Left ventricle myocardium superior (tissue), 1 donor: ENCODE measurements around the gene NDRG4. TPM values are rescaled to one million over a fixed set of nuclear protein-coding genes. Genes with fewer than 3 reads are reported as not detected.
A peak's percentile ranks its signal among the peaks of the same experiment; 100 is the strongest.

Experiments
- ATAC-seq: fragments of 200-7000 bp; cut with Tn5 transposase; one replicate; pipeline ENCODE4 v1.9.1; 2020; ENCODE audit warnings: mild to moderate bottlenecking, moderate library complexity
- DNase-seq: peaks from one replicate; pipeline ENCODE4 v3.0.0-alpha.2; 2020
- intact Hi-C: fragments of 100-400 bp; cut with micrococcal nuclease; formaldehyde crosslinking; loops from one replicate; pipeline ENCODE4 v1.11.0; 2022
- total RNA-seq: library from RNA; stranded (reverse); fragmentation: NEBNext Ultra II Directional; extraction: Animal tissue kit (Norgen Biotek cat#: 25700); gene quantifications from one replicate; pipeline ENCODE4 v1.2.1, GENCODE V29; 2021
- donor health status: DM: no; HTN: yes; CAD: no; lungs with severe emphysema.

NDRG4 gene
- total RNA-seq, 1 donor from 2014 or later, result 580 TPM

DNA sequence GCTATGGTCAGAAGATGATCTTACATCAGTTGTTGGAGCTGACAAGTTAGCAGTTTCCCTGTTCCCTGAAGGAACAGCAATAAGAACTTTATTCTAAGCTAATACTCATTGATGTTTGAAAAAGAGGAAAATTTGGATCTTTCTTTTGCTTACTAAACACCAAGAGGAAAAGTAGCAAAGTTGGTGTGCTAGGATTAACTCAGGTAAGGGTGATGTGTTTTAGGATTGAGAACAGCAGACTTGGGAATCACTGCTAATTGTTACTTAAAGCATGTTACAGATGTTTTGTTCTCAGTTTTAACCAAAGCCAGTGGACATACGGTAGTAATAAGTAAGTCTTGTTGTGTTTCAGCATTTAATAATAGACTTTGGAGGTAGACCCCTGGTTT is 19.0 kb downstream of the NDRG4 start:
- DNase-seq (no peak), ATAC-seq (no peak)
- intact Hi-C loops, result no loop called here

GRCh38 chr16:58519707-58520106 is 19.8 kb downstream of the NDRG4 start:
- intact Hi-C loops, result no loop called here
- no peak for ATAC-seq
- DNase-seq, result no peak

- no peak for ATAC-seq
Measured at GRCh38 chr16:58530179-58530578, 30.2 kb downstream of the NDRG4 start.

DNA sequence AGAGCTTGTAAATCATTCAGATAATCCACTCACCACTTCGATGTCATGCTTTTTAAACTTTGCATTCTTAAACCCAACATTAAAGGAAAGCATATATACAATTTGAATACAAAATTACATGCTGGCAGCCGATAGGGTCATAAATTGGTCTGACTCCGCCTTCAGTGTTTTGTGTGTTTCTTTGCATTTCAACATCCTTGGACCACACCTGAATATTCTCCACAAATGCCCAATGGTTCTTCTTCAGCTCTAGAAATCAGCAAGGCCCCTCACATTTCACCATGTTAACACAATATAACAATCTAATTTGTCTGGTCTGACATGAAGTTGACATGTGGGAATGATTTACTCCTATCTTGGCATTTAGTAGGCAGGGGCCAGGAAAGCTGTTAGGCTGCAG is 32.5 kb downstream of the NDRG4 start:
- ATAC-seq (no peak), DNase-seq (no peak)
- intact Hi-C loops, result no loop called here

More at GRCh38 chr16:58530179-58530578, 30.2 kb downstream of the NDRG4 start:
- intact Hi-C loops, result no loop called here
- DNase-seq, result no peak

GRCh38 chr16:58533751-58534470 is 34.0 kb downstream of the NDRG4 start:
- peak; percentile 50 for DNase-seq
- ATAC-seq, result peak; percentile 85
- intact Hi-C loops, result no loop called here

DNA sequence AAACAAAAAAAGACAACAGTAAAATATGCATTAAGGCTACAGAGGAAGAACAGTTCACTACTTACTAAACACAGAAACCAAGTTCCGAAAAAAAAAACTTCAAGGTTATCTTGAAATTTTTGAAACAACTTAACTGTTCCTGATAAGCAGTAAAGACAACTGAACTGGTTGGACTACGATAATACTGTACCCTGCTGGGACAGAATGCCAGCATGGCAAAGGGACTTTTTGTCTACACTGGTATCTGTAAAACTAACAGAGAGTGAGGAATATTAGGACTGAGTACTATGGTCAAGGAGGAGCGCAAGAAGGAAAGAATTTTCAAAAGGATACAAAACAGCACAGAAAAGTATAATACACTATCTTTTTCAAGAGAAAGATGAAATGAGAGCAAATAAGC is 35.2 kb downstream of the NDRG4 start:
- DNase-seq (no peak), ATAC-seq (peak; percentile 54)
- intact Hi-C loops, result no loop called here

DNA sequence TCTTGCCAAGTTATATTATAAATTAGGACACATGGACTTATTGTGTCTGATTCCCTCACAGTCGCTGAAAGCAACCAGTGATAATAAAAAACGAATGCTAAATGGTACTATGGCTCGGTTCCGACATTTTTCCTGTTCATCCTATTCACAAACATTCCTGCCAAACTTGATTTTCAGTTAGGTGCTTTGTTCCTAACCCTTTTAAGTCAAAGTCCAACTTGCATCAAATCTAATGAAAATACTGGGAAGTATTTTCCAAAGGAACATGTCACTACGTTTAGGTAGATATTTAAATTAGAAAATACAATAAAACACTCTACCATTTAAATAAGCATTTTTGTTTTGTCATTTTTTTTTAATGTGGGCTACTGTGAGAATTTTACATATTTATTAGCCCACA is 36.3 kb downstream of the NDRG4 start:
- intact Hi-C loops, result no loop called here
- no peak for ATAC-seq
- no peak for DNase-seq

DNA sequence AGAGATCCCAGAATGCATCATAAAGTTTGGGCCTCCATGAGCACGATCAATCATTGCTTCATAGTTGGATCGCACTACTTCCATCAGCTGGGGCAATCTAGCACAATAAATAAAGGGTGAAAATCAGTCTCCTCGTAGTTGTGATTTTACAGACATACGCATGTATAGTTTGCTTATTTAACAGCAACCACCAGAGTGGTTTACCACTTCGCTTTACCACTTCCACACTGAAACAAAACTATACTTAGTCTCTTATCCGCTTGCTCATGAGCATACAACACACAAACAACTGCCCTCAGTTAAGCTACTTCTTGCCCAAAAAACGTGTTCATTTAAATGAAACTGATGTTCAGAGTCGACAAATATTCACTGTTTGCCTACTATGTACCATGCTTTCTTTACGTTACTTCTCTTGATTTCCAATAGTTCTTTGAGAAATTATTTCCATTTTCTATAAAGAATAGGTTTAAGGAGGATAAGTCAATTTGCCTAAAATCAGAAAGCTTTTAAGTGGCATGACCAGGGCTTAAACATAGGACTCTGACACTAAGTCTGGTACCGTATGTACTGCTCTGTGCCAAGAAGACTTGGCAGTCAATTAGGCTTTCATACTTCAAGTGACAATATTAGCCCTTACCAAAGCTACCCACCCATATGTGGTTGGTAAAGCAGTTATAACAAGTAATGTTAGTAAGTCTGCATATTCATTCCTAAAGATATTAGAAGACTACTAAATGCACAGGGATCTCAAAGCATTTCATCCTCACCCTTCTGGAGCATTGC is 37.4 kb downstream of the NDRG4 start:
- ATAC-seq (peak; percentile 78), DNase-seq (no peak)
- intact Hi-C loops, result no loop called here

GRCh38 chr16:58541711-58542110 is 41.8 kb downstream of the NDRG4 start:
- DNase-seq (no peak), ATAC-seq (no peak)
- intact Hi-C loops, result no loop called here

DNA sequence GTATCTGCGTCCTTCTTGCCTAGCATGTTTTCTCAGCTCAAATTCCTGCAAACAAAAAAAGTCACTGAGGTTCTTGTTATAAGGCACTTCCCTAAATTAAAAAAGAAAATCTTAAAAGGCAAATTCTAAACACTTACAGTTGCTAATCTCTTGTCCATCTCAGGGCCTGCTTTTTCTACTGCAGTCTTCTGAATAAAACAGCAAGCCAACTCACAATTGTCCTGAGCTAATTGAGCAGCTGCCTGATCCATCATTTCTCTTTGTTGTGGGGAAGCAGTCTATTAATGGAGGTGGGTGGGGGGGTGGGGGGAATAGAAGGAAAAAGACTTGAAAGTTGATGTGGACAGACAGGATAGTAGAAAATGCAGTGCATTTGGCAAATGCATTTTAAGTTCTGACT is 42.3 kb downstream of the NDRG4 start:
- intact Hi-C loops, result no loop called here

DNA sequence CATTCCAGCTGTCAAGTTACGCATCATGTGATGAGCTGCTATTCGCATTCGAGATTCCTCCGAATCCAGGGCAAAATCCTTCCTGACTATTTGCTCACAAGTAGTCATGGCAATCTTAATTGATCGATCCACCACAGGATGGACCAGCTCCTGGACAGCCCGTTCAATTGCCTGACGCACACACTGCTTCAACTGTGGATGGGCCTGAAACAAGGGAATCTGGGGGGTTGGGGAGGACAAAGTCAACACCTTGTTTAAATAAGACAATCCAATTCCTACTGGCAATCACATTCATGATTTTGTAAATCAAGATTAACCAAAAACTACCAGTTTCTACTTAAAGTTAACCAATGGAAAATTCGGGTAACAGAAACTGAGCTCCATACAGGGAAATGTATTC is 43.7 kb downstream of the NDRG4 start:
- DNase-seq, result no peak
- no peak for ATAC-seq
- intact Hi-C loops, result no loop called here

More for the DNA sequence above, 42.3 kb downstream of the NDRG4 start:
- no peak for DNase-seq
- ATAC-seq, result no peak

- DNase-seq (no peak), ATAC-seq (peak; percentile 63)
- intact Hi-C loops, result no loop called here
Measured at GRCh38 chr16:58548378-58548777, 48.4 kb downstream of the NDRG4 start.

- intact Hi-C loops, result no loop called here
- peak; percentile 93 for ATAC-seq
- DNase-seq, result peak; percentile 71
Measured at GRCh38 chr16:58551496-58551895, 51.6 kb downstream of the NDRG4 start.

GRCh38 chr16:58556678-58557077 is 56.7 kb downstream of the NDRG4 start:
- DNase-seq (no peak), ATAC-seq (peak; percentile 21)
- intact Hi-C loops, result no loop called here

Other genes starting within 250 kb of the NDRG4 start
- not detected for gene PRSS54, start 205.1 kb upstream of the NDRG4 start, total RNA-seq
- 6.5 TPM for gene GINS3, start 107.7 kb upstream of the NDRG4 start, total RNA-seq
- 15.3 TPM for gene SETD6, start 15.4 kb downstream of the NDRG4 start, total RNA-seq
- 88.9 TPM for gene CNOT1, start 129.7 kb downstream of the NDRG4 start, total RNA-seq
- 36.1 TPM for gene SLC38A7, start 184.6 kb downstream of the NDRG4 start, total RNA-seq
- 555 TPM for gene GOT2, start 234.2 kb downstream of the NDRG4 start, total RNA-seq